Measurements from ENCODE around the gene AMH.
A peak's percentile ranks its signal among the peaks of the same experiment; 100 is the strongest.

DNA sequence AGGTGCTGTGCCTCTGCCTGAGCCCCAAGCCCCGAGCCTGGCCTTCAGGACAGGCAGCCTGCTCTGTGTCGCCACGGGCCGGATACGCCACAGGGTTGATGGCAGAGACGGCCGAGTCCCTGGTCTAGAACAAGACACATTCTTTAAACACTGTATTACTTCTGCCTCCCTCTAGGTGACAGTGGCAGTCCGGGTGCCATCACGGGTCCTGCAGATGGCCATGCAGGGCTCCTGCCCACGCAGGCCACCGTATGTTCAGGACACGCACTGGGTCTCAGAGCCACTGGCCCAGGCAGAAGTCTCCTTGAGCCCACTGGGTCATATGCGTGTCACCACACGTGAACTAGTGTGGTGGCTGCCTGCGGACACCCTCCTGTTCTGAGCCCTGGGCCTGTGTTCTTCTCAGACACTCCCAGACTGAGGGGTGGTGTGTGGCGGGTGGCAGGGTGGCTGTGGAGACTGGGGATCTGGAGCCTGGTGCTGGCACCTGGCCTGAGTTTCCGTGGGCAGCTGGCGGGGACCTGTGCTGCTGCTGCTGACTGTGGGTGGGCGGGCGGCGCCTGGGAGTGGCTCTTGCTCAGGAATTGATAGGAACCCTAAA is 17.4 kb upstream of the AMH start:
- TF ChIP-seq POLR2A (IDR thresholded peaks at IDR 0.05) = no peak
- TF ChIP-seq, protein P1, sequence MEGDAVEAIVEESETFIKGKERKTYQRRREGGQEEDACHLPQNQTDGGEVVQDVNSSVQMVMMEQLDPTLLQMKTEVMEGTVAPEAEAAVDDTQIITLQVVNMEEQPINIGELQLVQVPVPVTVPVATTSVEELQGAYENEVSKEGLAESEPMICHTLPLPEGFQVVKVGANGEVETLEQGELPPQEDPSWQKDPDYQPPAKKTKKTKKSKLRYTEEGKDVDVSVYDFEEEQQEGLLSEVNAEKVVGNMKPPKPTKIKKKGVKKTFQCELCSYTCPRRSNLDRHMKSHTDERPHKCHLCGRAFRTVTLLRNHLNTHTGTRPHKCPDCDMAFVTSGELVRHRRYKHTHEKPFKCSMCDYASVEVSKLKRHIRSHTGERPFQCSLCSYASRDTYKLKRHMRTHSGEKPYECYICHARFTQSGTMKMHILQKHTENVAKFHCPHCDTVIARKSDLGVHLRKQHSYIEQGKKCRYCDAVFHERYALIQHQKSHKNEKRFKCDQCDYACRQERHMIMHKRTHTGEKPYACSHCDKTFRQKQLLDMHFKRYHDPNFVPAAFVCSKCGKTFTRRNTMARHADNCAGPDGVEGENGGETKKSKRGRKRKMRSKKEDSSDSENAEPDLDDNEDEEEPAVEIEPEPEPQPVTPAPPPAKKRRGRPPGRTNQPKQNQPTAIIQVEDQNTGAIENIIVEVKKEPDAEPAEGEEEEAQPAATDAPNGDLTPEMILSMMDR (IDR thresholded peaks at IDR 0.05) = peak in 3 of 6 experiments; percentile 25 to 41 (median 40)

All from Peyer's patch (tissue), 4 donors.